HG03520 (cell line): Measurements from ENCODE around the gene NGEF.
"Not testable (repeated sequence)": the region's sequence is repeated elsewhere in the genome, so short reads cannot be mapped to it uniquely, and the experiment has no call there.

Experiments
- ATAC-seq: cut with Tn5 transposase; IDR thresholded peaks from one replicate; pipeline ENCODE4 v1.9.1; 2021; ENCODE audit warnings: mild to moderate bottlenecking, moderate library complexity; ENCODE audit not compliant: unreplicated experiment

Gene NGEF

GRCh38 chr2:233013027-233013461, at the start of gene NGEF:
Gene NGEF (minus strand): TSS chr2:233013256. CDS start chr2:232974890, 38,366 bp downstream.
- no peak for ATAC-seq

GRCh38 chr2:233062451-233062850, 49.4 kb upstream of the NGEF start:
- no peak for ATAC-seq

- ATAC-seq, result peak; percentile 30
These were observed 48.8 kb upstream of the NGEF start for GRCh38 chr2:233061591-233062450.

GRCh38 chr2:233060980-233061590, 48.0 kb upstream of the NGEF start:
- peak; percentile 14 for ATAC-seq

GRCh38 chr2:233060501-233060979, 47.5 kb upstream of the NGEF start:
- ATAC-seq, result no peak

GRCh38 chr2:233059797-233060500, 46.9 kb upstream of the NGEF start, which contains the start of gene INPP5D:
Gene INPP5D (plus strand): TSS chr2:233060342. CDS start chr2:233060479, 137 bp downstream.
- ATAC-seq, result peak; percentile 31

- ATAC-seq, result no peak
These were observed 46.4 kb upstream of the NGEF start for GRCh38 chr2:233059547-233059796.

- ATAC-seq, result no peak
These were observed 45.9 kb upstream of the NGEF start for GRCh38 chr2:233058717-233059546.

- no peak for ATAC-seq
These were observed 44.0 kb upstream of the NGEF start for GRCh38 chr2:233056961-233057605.

- no peak for ATAC-seq
These were observed 42.3 kb upstream of the NGEF start for GRCh38 chr2:233055362-233055761.

- peak; percentile 51 for ATAC-seq
These were observed 41.1 kb upstream of the NGEF start for GRCh38 chr2:233053928-233054784.

GRCh38 chr2:233052517-233052916, 39.5 kb upstream of the NGEF start:
- not testable (repeated sequence) for ATAC-seq

- no peak for ATAC-seq
These were observed 38.4 kb upstream of the NGEF start for GRCh38 chr2:233051241-233052149.

GRCh38 chr2:233049194-233049761, 36.2 kb upstream of the NGEF start:
- no peak for ATAC-seq

- ATAC-seq, result no peak
These were observed 35.6 kb upstream of the NGEF start for GRCh38 chr2:233048569-233049193.

GRCh38 chr2:233047667-233048066, 34.6 kb upstream of the NGEF start:
- no peak for ATAC-seq

- no peak for ATAC-seq
These were observed 34.1 kb upstream of the NGEF start for GRCh38 chr2:233047206-233047605.
